NCI-H187 treated with DMSO at 0.1 percent for 48 hours (cell line): Measurements from ENCODE around the gene EGLN2.
"Not testable (repeated sequence)": the region's sequence is repeated elsewhere in the genome, so short reads cannot be mapped to it uniquely, and the experiment has no call there.

Experiments
- DNase-seq: peaks from one replicate; lab custom pipeline; 2025; lab: John Stamatoyannopoulos, UW

Gene EGLN2

GRCh38 chr19:40846722-40847121 is 47.7 kb downstream of the EGLN2 start:
- DNase-seq = not testable (repeated sequence)

GRCh38 chr19:40850277-40850676 is 51.3 kb downstream of the EGLN2 start, which contains the start of gene CYP2A6:
TSS of gene CYP2A6 (minus strand) at chr19:40850447. CDS start at chr19:40850426, 21 bp downstream.
- not testable (repeated sequence) for DNase-seq

GRCh38 chr19:40852467-40853152 is 53.6 kb downstream of the EGLN2 start:
- DNase-seq = not testable (repeated sequence)
